Loucy (cell line): Measurements from ENCODE around the gene PTPRK.

Experiments
- EZH2phosphoT487 ChIP-seq: fragments of 200-600 bp; IDR thresholded peaks from 2 replicates; pipeline ENCODE4 v1.6.1; 2018; ENCODE audit warnings: antibody characterized with exemption, mild to moderate bottlenecking, moderate library complexity, borderline replicate concordance
- TF ChIP-seq, protein P1 (sequence below): fragments of 200-600 bp; sonication (generic); conservative IDR thresholded peaks from 2 replicates; pipeline ENCODE4 v1.5.1; 2014; ENCODE audit warnings: mild to moderate bottlenecking, antibody characterized with exemption, low read length

DNA sequence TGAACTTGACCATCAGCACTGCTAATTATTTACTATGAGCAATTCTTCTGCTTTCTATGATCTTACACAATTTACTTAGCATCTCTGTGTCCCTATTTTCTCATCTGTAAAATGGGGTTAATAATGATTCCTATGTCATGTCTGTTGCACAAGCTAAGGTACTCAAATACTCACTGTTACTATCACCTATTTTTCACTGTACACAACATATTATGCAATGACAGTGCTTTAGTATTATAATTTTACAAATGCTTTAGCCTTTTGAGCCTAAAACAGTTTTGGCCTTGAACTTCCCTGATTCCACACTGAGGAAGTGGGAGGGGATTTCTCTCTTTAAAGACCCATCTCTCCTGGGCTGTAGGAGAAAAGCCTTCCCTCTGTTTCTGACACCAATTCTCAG, 582.7 kb downstream of the PTPRK start:
- TF ChIP-seq, protein P1, sequence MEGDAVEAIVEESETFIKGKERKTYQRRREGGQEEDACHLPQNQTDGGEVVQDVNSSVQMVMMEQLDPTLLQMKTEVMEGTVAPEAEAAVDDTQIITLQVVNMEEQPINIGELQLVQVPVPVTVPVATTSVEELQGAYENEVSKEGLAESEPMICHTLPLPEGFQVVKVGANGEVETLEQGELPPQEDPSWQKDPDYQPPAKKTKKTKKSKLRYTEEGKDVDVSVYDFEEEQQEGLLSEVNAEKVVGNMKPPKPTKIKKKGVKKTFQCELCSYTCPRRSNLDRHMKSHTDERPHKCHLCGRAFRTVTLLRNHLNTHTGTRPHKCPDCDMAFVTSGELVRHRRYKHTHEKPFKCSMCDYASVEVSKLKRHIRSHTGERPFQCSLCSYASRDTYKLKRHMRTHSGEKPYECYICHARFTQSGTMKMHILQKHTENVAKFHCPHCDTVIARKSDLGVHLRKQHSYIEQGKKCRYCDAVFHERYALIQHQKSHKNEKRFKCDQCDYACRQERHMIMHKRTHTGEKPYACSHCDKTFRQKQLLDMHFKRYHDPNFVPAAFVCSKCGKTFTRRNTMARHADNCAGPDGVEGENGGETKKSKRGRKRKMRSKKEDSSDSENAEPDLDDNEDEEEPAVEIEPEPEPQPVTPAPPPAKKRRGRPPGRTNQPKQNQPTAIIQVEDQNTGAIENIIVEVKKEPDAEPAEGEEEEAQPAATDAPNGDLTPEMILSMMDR: no peak
- TF ChIP-seq EZH2phosphoT487: no peak
